Peyer's patch (tissue), 4 donors: ENCODE measurements around the gene ATP6V1F. TPM values are rescaled to one million over a fixed set of nuclear protein-coding genes. Genes with fewer than 3 reads are reported as not detected.

ENCODE experiments used
- DNase-seq, 3 donors: peaks; one replicate each; pipeline ENCODE4 v3.0.0-alpha.2; 2017 to 2019
- H3K27ac ChIP-seq, 4 donors: fragments of 200-600 bp; sonication (generic); one replicate each; pipeline ENCODE4 v1.5.1; 2016 to 2019
- H3K27me3 ChIP-seq, 2 donors: fragments of 200-600 bp; sonication (generic); one replicate each; pipeline ENCODE4 v1.5.1; 2019
- H3K36me3 ChIP-seq, 3 donors: fragments of 200-600 bp; sonication (generic); one replicate each; pipeline ENCODE4 v1.5.1; 2016 to 2019
- H3K4me1 ChIP-seq, 4 donors: fragments of 200-600 bp; sonication (generic); one replicate each; pipeline ENCODE4 v1.5.1; 2016 to 2019
- H3K4me3 ChIP-seq, 4 donors: fragments of 200-600 bp; sonication (generic); 1 replicate in 3 of 4; 2 replicates in 1 of 4; pipeline ENCODE4 v1.5.1; 2016 to 2019; ENCODE audit warnings: mild to moderate bottlenecking in 1 of 4
- H3K9me3 ChIP-seq, 4 donors: fragments of 200-600 bp; sonication (generic); one replicate each; pipeline ENCODE4 v1.5.1; 2016 to 2019; ENCODE audit warnings: mild to moderate bottlenecking in 1 of 4
- CTCF ChIP-seq, 6 experiments: fragments of 450-650 bp in 4 of 6; fragments of 200-600 bp in 2 of 6; sonication (generic) in 1 of 6; IDR thresholded peaks; one replicate each; pipeline ENCODE4 v1.5.1; 2017 to 2019; ENCODE audit warnings: antibody characterized with exemption in 6 of 6, mild to moderate bottlenecking in 3 of 6, moderate library complexity in 1 of 6
- POLR2A ChIP-seq, 2 donors: fragments of 450-650 bp; IDR thresholded peaks; one replicate each; pipeline ENCODE4 v1.5.1; 2017; ENCODE audit warnings: antibody characterized with exemption in 2 of 2, mild to moderate bottlenecking in 2 of 2, moderate library complexity in 2 of 2
- total RNA-seq, 4 donors: library from RNA; depleted of rRNA; stranded (reverse); fragments of >200 nt; gene quantifications; one replicate each; pipeline ENCODE4 v1.1.0, GENCODE V29; 2016

Gene ATP6V1F
- total RNA-seq, 4 donors from 2014 or later, result 71.3 to 88.3 (median 84.6) TPM

- Histone ChIP-seq H3K4me1 (no peaks in the 10 kb centered on the region), H3K4me3 (no peak overlapping the region), H3K27ac (no peak overlapping the region), H3K27me3 (no peaks in the 10 kb centered on the region), H3K9me3 (no peaks in the 10 kb centered on the region), H3K36me3 (peaks cover 0 to 38% (median 0%) of the 10 kb centered on the region in 3 donors)
- peak in 2 of 3 donors; percentile 31 to 62 for DNase-seq
- TF ChIP-seq CTCF (IDR thresholded peaks at IDR 0.05), result no peak
- no peak for TF ChIP-seq POLR2A (IDR thresholded peaks at IDR 0.05)
These were observed 21.4 kb upstream of the ATP6V1F start for GRCh38 chr7:128841171-128841690.

GRCh38 chr7:128841921-128842673 is 20.6 kb upstream of the ATP6V1F start:
- Histone ChIP-seq H3K36me3 (peaks cover 0 to 36% (median 0%) of the 10 kb centered on the region in 3 donors), H3K27me3 (no peaks in the 10 kb centered on the region), H3K9me3 (no peaks in the 10 kb centered on the region), H3K4me3 (no peak overlapping the region), H3K27ac (no peak overlapping the region), H3K4me1 (no peaks in the 10 kb centered on the region)
- DNase-seq, result peak; percentile 36 to 76 (median 68)
- TF ChIP-seq POLR2A (IDR thresholded peaks at IDR 0.05) (no peak), CTCF (IDR thresholded peaks at IDR 0.05) (peak in 5 of 6 experiments; percentile 42 to 79 (median 60))

DNA sequence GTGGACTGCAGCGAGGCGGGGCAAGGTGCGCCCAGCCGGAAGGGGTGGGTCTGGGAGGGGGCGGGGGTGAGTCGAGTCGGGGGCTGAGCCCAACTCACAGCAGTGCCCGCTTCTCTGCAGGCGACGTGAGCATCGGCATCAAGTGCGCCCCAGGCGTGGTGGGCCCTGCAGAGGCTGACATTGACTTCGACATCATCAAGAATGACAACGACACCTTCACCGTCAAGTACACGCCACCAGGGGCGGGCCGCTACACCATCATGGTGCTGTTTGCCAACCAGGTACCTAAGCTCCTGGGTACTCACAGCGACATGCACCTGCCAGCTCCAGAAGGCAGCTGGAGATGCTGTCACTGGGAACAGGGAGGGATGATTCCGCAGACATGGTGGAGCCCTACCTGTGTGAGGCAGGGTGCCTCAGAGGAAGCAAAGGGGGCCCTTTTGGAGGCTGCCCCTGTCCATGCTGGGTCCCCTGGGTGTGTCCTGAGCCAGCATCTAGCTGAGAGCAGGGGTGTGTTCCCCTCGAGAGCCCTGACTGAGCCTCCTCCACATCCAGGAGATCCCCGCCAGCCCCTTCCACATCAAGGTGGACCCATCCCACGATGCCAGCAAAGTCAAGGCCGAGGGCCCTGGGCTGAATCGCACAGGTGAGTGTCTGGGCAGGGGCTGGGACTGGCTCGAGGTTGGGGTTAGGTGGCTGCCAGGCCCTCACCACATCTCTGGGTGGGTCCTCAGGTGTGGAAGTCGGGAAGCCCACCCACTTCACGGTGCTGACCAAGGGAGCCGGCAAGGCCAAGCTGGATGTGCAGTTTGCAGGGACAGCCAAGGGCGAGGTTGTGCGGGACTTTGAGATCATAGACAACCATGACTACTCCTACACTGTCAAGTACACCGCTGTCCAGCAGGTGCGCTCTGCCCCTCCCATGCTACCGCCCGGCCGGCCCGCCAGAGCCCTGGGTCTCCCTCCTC is 19.7 kb upstream of the ATP6V1F start:
- peaks cover 0 to 28% (median 0%) of the 10 kb centered on the region in 3 donors for H3K36me3 ChIP-seq
- no peak for DNase-seq

GRCh38 chr7:128843938-128844621 is 18.6 kb upstream of the ATP6V1F start:
- TF ChIP-seq CTCF (IDR thresholded peaks at IDR 0.05) (no peak), POLR2A (IDR thresholded peaks at IDR 0.05) (no peak)

More for the DNA sequence above, 19.7 kb upstream of the ATP6V1F start:
- H3K4me1 ChIP-seq, result no peaks in the 10 kb centered on the region
- TF ChIP-seq CTCF (IDR thresholded peaks at IDR 0.05) (no peak), POLR2A (IDR thresholded peaks at IDR 0.05) (no peak)
- no peak overlapping the region for H3K27ac ChIP-seq
- no peaks in the 10 kb centered on the region for H3K9me3 ChIP-seq
- H3K27me3 ChIP-seq, result no peaks in the 10 kb centered on the region
- H3K4me3 ChIP-seq, result no peak overlapping the region

GRCh38 chr7:128844777-128845311 is 17.8 kb upstream of the ATP6V1F start:
- Histone ChIP-seq H3K4me3 (no peak overlapping the region), H3K36me3 (peaks cover 0 to 18% (median 0%) of the 10 kb centered on the region in 3 donors), H3K9me3 (no peaks in the 10 kb centered on the region), H3K4me1 (no peaks in the 10 kb centered on the region), H3K27ac (no peak overlapping the region), H3K27me3 (no peaks in the 10 kb centered on the region)
- TF ChIP-seq POLR2A (IDR thresholded peaks at IDR 0.05) (no peak), CTCF (IDR thresholded peaks at IDR 0.05) (no peak)
- no peak for DNase-seq

More at GRCh38 chr7:128843938-128844621, 18.6 kb upstream of the ATP6V1F start:
- no peaks in the 10 kb centered on the region for H3K9me3 ChIP-seq
- H3K27ac ChIP-seq, result no peak overlapping the region
- no peaks in the 10 kb centered on the region for H3K4me1 ChIP-seq
- no peaks in the 10 kb centered on the region for H3K27me3 ChIP-seq
- no peak overlapping the region for H3K4me3 ChIP-seq
- DNase-seq, result no peak
- H3K36me3 ChIP-seq, result peaks cover 0 to 17% (median 0%) of the 10 kb centered on the region in 3 donors
